H1 (cell line): ENCODE results near the gene TBC1D22A. TPM values are rescaled to one million over a fixed set of nuclear protein-coding genes. Genes with fewer than 3 reads are reported as not detected.

Experiments
- CTCF ChIA-PET: fragments of 300-600 bp; sonication (Branson Sonifier 250); formaldehyde crosslinking; loops from one replicate; lab custom pipeline; 2021; ENCODE audit not compliant: partially characterized antibody; lab: Charles Lee
- POLR2A ChIA-PET: fragments of 300-600 bp; sonication (Branson Sonifier 250); formaldehyde crosslinking; loops from one replicate; lab custom pipeline; 2021; ENCODE audit warnings: inconsistent platforms; ENCODE audit not compliant: partially characterized antibody; lab: Charles Lee
- DNase-seq, 2 experiments: peaks; one replicate each; pipeline versions ENCODE4 v3.0.0 to v3.0.0-alpha.2; 2010 to 2022; ENCODE audit warnings: low spot score in 2 of 2, low read depth in 1 of 2, mixed read lengths in 1 of 2
- FAIRE-seq: peaks from 2 replicates; lab custom pipeline; 2011; peaks lifted over from hg19 to GRCh38; lab: Jason Lieb, UNC
- H2AFZ ChIP-seq: 2 replicates; pipeline ENCODE4 v1.8.1; 2012; ENCODE audit warnings: low read length, inconsistent platforms
- H2AK5ac ChIP-seq: 2 replicates; pipeline ENCODE4 v1.6.1; 2013; ENCODE audit warnings: low read depth, low read length
- H2BK120ac ChIP-seq: replicated peaks from 2 replicates; pipeline ENCODE3; 2013; ENCODE audit warnings: low read depth, low read length, inconsistent platforms
- H2BK12ac ChIP-seq: 2 replicates; pipeline ENCODE4 v1.6.1; 2013; ENCODE audit warnings: low read depth, low read length
- H2BK15ac ChIP-seq: 2 replicates; pipeline ENCODE4 v1.6.1; 2013; ENCODE audit warnings: low read length
- H2BK20ac ChIP-seq: 2 replicates; pipeline ENCODE4 v1.6.1; 2013; ENCODE audit warnings: low read length
- H2BK5ac ChIP-seq: 2 replicates; pipeline ENCODE4 v1.6.1; 2013; ENCODE audit warnings: low read depth, low read length
- H3K14ac ChIP-seq: 2 replicates; pipeline ENCODE4 v1.6.1; 2013; ENCODE audit warnings: inconsistent platforms; ENCODE audit not compliant: insufficient read length
- H3K18ac ChIP-seq: 2 replicates; pipeline ENCODE4 v1.6.1; 2013; ENCODE audit warnings: low read length; ENCODE audit errors: extremely low read depth
- H3K23ac ChIP-seq: 2 replicates; pipeline ENCODE4 v1.6.1; 2013; ENCODE audit warnings: inconsistent platforms; ENCODE audit not compliant: insufficient read length
- H3K23me2 ChIP-seq: 2 replicates; pipeline ENCODE4 v1.6.1; 2013; ENCODE audit warnings: low read depth, low read length
- H3K27ac ChIP-seq: 2 replicates; pipeline ENCODE4 v1.6.1; 2011; ENCODE audit warnings: low read depth, low read length, inconsistent platforms
- H3K27me3 ChIP-seq, 4 experiments: replicated peaks in 1 of 4; 1 replicate in 1 of 4; 2 replicates in 3 of 4; pipeline versions ENCODE4 v1.6.1 to v1.8.1; 2011 to 2013; ENCODE audit warnings: low read length in 3 of 4, mild to moderate bottlenecking in 3 of 4, inconsistent platforms in 2 of 4, mixed read lengths in 2 of 4, moderate library complexity in 1 of 4; ENCODE audit not compliant: control insufficient read depth in 3 of 4, insufficient read depth in 3 of 4; ENCODE audit errors: extremely low read depth in 1 of 4
- H3K36me3 ChIP-seq, 4 experiments: 2 replicates each; pipeline versions ENCODE4 v1.6.1 to v1.8.1; 2011 to 2013; ENCODE audit warnings: mild to moderate bottlenecking in 4 of 4, low read length in 3 of 4, moderate library complexity in 2 of 4, control low read depth in 1 of 4, inconsistent platforms in 1 of 4; ENCODE audit not compliant: insufficient read depth in 4 of 4, control insufficient read depth in 2 of 4
- H3K4ac ChIP-seq: replicated peaks from 2 replicates; pipeline ENCODE3; 2013; ENCODE audit warnings: low read length, low read depth, mixed read lengths, inconsistent platforms; ENCODE audit not compliant: insufficient read length
- H3K4me1 ChIP-seq, 4 experiments: replicated peaks in 1 of 4; 1 replicate in 1 of 4; 2 replicates in 3 of 4; pipeline versions ENCODE4 v1.6.1 to v1.8.1; 2011 to 2013; ENCODE audit warnings: low read length in 3 of 4, inconsistent platforms in 2 of 4, mixed read lengths in 1 of 4; ENCODE audit not compliant: insufficient read depth in 4 of 4, control insufficient read depth in 3 of 4
- H3K4me2 ChIP-seq, 2 experiments: 2 replicates each; pipeline versions ENCODE4 v1.6.1 to v1.8.1; 2011 to 2013; ENCODE audit warnings: low read depth in 2 of 2, low read length in 2 of 2, control low read depth in 1 of 2, inconsistent platforms in 1 of 2, mild to moderate bottlenecking in 1 of 2; ENCODE audit not compliant: insufficient read depth in 1 of 2
- H3K4me3 ChIP-seq, 4 experiments: fragments of 200-600, 300-600 bp in 1 of 4; sonication (generic), shearing (Covaris generic), sonication (Bioruptor Twin) in 1 of 4; 2 replicates each; pipeline versions ENCODE4 v1.5.1 to v1.8.1; 2011 to 2016; ENCODE audit warnings: low read length in 4 of 4, low read depth in 3 of 4, control low read depth in 2 of 4, inconsistent platforms in 2 of 4, mild to moderate bottlenecking in 2 of 4, mixed read lengths in 1 of 4, moderate library complexity in 1 of 4; ENCODE audit not compliant: insufficient read depth in 2 of 4; ENCODE audit errors: extremely low read depth in 1 of 4
- H3K56ac ChIP-seq: replicated peaks from 2 replicates; pipeline ENCODE3; 2013; ENCODE audit warnings: low read depth, mild to moderate bottlenecking, mixed read lengths, low read length, inconsistent platforms; ENCODE audit not compliant: insufficient read length
- H3K79me1 ChIP-seq: 2 replicates; pipeline ENCODE4 v1.6.1; 2013; ENCODE audit warnings: low read depth, low read length, control low read depth
- H3K79me2 ChIP-seq, 2 experiments: 2 replicates each; pipeline versions ENCODE4 v1.6.1 to v1.8.1; 2012 to 2013; ENCODE audit warnings: low read length in 2 of 2, mild to moderate bottlenecking in 2 of 2, inconsistent platforms in 1 of 2; ENCODE audit not compliant: insufficient read depth in 2 of 2, control insufficient read depth in 1 of 2
- H3K9ac ChIP-seq, 4 experiments: replicated peaks in 1 of 4; 1 replicate in 1 of 4; 2 replicates in 3 of 4; pipeline versions ENCODE4 v1.6.1 to v1.8.1; 2011 to 2013; ENCODE audit warnings: low read depth in 3 of 4, low read length in 3 of 4, control low read depth in 2 of 4, mild to moderate bottlenecking in 2 of 4, moderate library complexity in 2 of 4, inconsistent platforms in 1 of 4; ENCODE audit errors: extremely low read depth in 1 of 4
- H3K9me3 ChIP-seq, 2 experiments: 2 replicates each; pipeline versions ENCODE4 v1.6.1 to v1.8.1; 2012 to 2013; ENCODE audit warnings: mild to moderate bottlenecking in 2 of 2, moderate library complexity in 2 of 2, control low read depth in 1 of 2, inconsistent platforms in 1 of 2, low read depth in 1 of 2, low read length in 1 of 2, mixed read lengths in 1 of 2; ENCODE audit not compliant: insufficient read depth in 2 of 2
- H4K20me1 ChIP-seq, 2 experiments: replicated peaks in 1 of 2; 2 replicates each; pipeline versions ENCODE3 to v1.8.1; 2011 to 2013; ENCODE audit warnings: inconsistent platforms in 2 of 2, low read length in 2 of 2, mild to moderate bottlenecking in 1 of 2; ENCODE audit not compliant: insufficient read depth in 2 of 2, control insufficient read depth in 1 of 2
- H4K5ac ChIP-seq: 2 replicates; pipeline ENCODE4 v1.6.1; 2013; ENCODE audit warnings: low read length, low read depth, mixed read lengths, inconsistent platforms; ENCODE audit not compliant: insufficient read length
- H4K8ac ChIP-seq: 2 replicates; pipeline ENCODE4 v1.8.0; 2013; ENCODE audit warnings: mild to moderate bottlenecking, moderate library complexity, low read length, inconsistent platforms; ENCODE audit not compliant: insufficient read depth; ENCODE audit errors: extremely low read depth
- H4K91ac ChIP-seq: replicated peaks from 2 replicates; pipeline ENCODE3; 2013; ENCODE audit warnings: low read length, mixed read lengths, inconsistent platforms; ENCODE audit not compliant: insufficient read length
- TBP ChIP-seq: IDR thresholded peaks from 2 replicates; pipeline ENCODE4 v1.6.1; 2011; ENCODE audit warnings: low read depth, low read length, improper control_type of control experiment
- WGBS, 2 experiments: shearing (Covaris generic) in 1 of 2; methylation state at CpG; one replicate each; pipeline versions ENCODE4 v1.1.6 to v1.1.7; 2013 to 2015; ENCODE audit warnings: low lambda C conversion rate in 2 of 2, mixed read lengths in 2 of 2, inconsistent platforms in 1 of 2, low coverage in 1 of 2, missing lambda C conversion rate in 1 of 2; ENCODE audit not compliant: insufficient replicate concordance in 2 of 2, insufficient coverage in 1 of 2, insufficient read length in 1 of 2; ENCODE audit errors: extremely low coverage in 1 of 2, missing lambda C conversion rate in 1 of 2; 5-methylcytosine and 5-hydroxymethylcytosine counted together
- polyA plus RNA-seq, 7 experiments: library from polyadenylated mRNA; depleted of rRNA in 3 of 7; stranded (reverse) in 5 of 7; unstranded in 2 of 7; fragments of >200 nt in 5 of 7; fragments of 200-250 nt in 2 of 7; gene quantifications; 1 replicate in 5 of 7; 2 replicates in 1 of 7; 4 replicates in 1 of 7; pipeline versions ENCODE4 v1.2.1 to v1.2.3, GENCODE V29; 2011 to 2013; ENCODE audit warnings: missing spikeins in 2 of 7, mixed read lengths in 2 of 7
- total RNA-seq: library from RNA; stranded (reverse); fragmentation: NEBNext Ultra II Directional; extraction: Animal tissue kit (Norgen Biotek cat#: 25700); gene quantifications from 2 replicates; pipeline ENCODE4 v1.2.1, GENCODE V29; 2021

TBC1D22A gene
- total and polyA plus RNA-seq, 2 of the 8 experiments (the other 6 are each of a cell fraction or from before 2014, with no cell fraction given) = 11.9 to 18.4 TPM

DNA sequence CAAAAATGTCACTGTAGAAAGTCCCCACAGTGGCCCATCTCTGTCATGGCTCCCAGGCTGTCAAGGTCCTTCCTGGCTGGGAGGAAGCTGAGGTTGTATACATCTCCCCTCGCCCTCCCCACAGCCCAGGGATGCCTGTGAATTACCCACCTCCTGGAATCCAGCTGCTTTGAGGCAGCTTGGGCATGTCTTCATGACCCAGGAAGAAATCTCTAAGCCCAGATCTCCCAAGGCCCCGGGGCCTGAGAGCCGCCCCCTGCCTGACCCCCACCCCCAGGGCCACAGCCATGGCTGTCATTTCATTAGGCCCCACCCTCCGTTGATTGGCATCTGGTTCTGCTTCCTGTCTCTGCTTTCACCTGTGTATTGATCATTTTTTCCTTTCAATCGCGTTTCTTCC is 207.5 kb downstream of the TBC1D22A start:
- no peak overlapping the region for H3K18ac ChIP-seq
- H4K91ac ChIP-seq = no peak overlapping the region
- no peak overlapping the region for H3K4me2 ChIP-seq
- H3K36me3 ChIP-seq = no peaks in the 10 kb centered on the region
- H3K79me1 ChIP-seq = peaks cover 2% of the 10 kb centered on the region; the same call in 1 of the 2 replicates
- H3K23ac ChIP-seq = no peak overlapping the region
- H3K27me3 ChIP-seq = no peaks in the 10 kb centered on the region
- no peak overlapping the region for H2AFZ ChIP-seq
- H3K9ac ChIP-seq = no peak overlapping the region
- no peaks in the 10 kb centered on the region for H3K23me2 ChIP-seq
- no peak overlapping the region for H2BK12ac ChIP-seq
- H3K27ac ChIP-seq = no peak overlapping the region
- peaks cover 0 to 6% (median 2%) of the 10 kb centered on the region in 4 experiments; a peak in 5 of 7 replicates for H3K4me1 ChIP-seq
- no peak overlapping the region for H3K56ac ChIP-seq
- no peak overlapping the region for H2BK15ac ChIP-seq
- H3K4me3 ChIP-seq = no peak overlapping the region
- no peaks in the 10 kb centered on the region for H3K79me2 ChIP-seq
- H4K5ac ChIP-seq = no peak overlapping the region
- no peak overlapping the region for H3K14ac ChIP-seq
- 87% methylated on average over 4 of the region's 6 CpGs; no CpG with 5 or more reads in 1 of the 2 experiments for WGBS, 2 experiments
- no peak overlapping the region for H2BK5ac ChIP-seq
- POLR2A ChIA-PET = interaction anchor here (0.7 kb wide), 1 partner anchor 296 kb away, joined by 3 read pairs; no protein-coding TSS in a partner anchor
- DNase-seq = no peak
- CTCF ChIA-PET = no interaction called here
- H3K9me3 ChIP-seq = no peaks in the 10 kb centered on the region
- no peak overlapping the region for H2BK20ac ChIP-seq
- peaks cover 0 to 2% of the 10 kb centered on the region in 2 experiments for H4K20me1 ChIP-seq
- H3K4ac ChIP-seq = no peak overlapping the region
- 0 out of 2 replicates have a peak overlapping the region, but pooled peaks have one; percentile 82 for H2AK5ac ChIP-seq
- no peak overlapping the region for H2BK120ac ChIP-seq
- H4K8ac ChIP-seq = no peak overlapping the region
- no peak for FAIRE-seq
- no peak for TF ChIP-seq TBP
